H1 (cell line): ENCODE results near the gene FAM120C. TPM values are rescaled to one million over a fixed set of nuclear protein-coding genes. Genes with fewer than 3 reads are reported as not detected.

Experiments used
- CTCF ChIA-PET: fragments of 300-600 bp; sonication (Branson Sonifier 250); formaldehyde crosslinking; loops from one replicate; lab custom pipeline; 2021; ENCODE audit not compliant: partially characterized antibody; lab: Charles Lee
- POLR2A ChIA-PET: fragments of 300-600 bp; sonication (Branson Sonifier 250); formaldehyde crosslinking; loops from one replicate; lab custom pipeline; 2021; ENCODE audit warnings: inconsistent platforms; ENCODE audit not compliant: partially characterized antibody; lab: Charles Lee
- DNase-seq, 2 experiments: peaks; one replicate each; pipeline versions ENCODE4 v3.0.0 to v3.0.0-alpha.2; 2010 to 2022; ENCODE audit warnings: low spot score in 2 of 2, low read depth in 1 of 2, mixed read lengths in 1 of 2
- FAIRE-seq: peaks from 2 replicates; lab custom pipeline; 2011; peaks lifted over from hg19 to GRCh38; lab: Jason Lieb, UNC
- H2AFZ ChIP-seq: 2 replicates; pipeline ENCODE4 v1.8.1; 2012; ENCODE audit warnings: low read length, inconsistent platforms
- H2AK5ac ChIP-seq: 2 replicates; pipeline ENCODE4 v1.6.1; 2013; ENCODE audit warnings: low read depth, low read length
- H2BK120ac ChIP-seq: replicated peaks from 2 replicates; pipeline ENCODE3; 2013; ENCODE audit warnings: low read depth, low read length, inconsistent platforms
- H2BK12ac ChIP-seq: 2 replicates; pipeline ENCODE4 v1.6.1; 2013; ENCODE audit warnings: low read depth, low read length
- H2BK15ac ChIP-seq: 2 replicates; pipeline ENCODE4 v1.6.1; 2013; ENCODE audit warnings: low read length
- H2BK20ac ChIP-seq: 2 replicates; pipeline ENCODE4 v1.6.1; 2013; ENCODE audit warnings: low read length
- H2BK5ac ChIP-seq: 2 replicates; pipeline ENCODE4 v1.6.1; 2013; ENCODE audit warnings: low read depth, low read length
- H3K14ac ChIP-seq: 2 replicates; pipeline ENCODE4 v1.6.1; 2013; ENCODE audit warnings: inconsistent platforms; ENCODE audit not compliant: insufficient read length
- H3K18ac ChIP-seq: 2 replicates; pipeline ENCODE4 v1.6.1; 2013; ENCODE audit warnings: low read length; ENCODE audit errors: extremely low read depth
- H3K23ac ChIP-seq: 2 replicates; pipeline ENCODE4 v1.6.1; 2013; ENCODE audit warnings: inconsistent platforms; ENCODE audit not compliant: insufficient read length
- H3K23me2 ChIP-seq: 2 replicates; pipeline ENCODE4 v1.6.1; 2013; ENCODE audit warnings: low read depth, low read length
- H3K27ac ChIP-seq: 2 replicates; pipeline ENCODE4 v1.6.1; 2011; ENCODE audit warnings: low read depth, low read length, inconsistent platforms
- H3K27me3 ChIP-seq, 4 experiments: replicated peaks in 1 of 4; 1 replicate in 1 of 4; 2 replicates in 3 of 4; pipeline versions ENCODE4 v1.6.1 to v1.8.1; 2011 to 2013; ENCODE audit warnings: low read length in 3 of 4, mild to moderate bottlenecking in 3 of 4, inconsistent platforms in 2 of 4, mixed read lengths in 2 of 4, moderate library complexity in 1 of 4; ENCODE audit not compliant: control insufficient read depth in 3 of 4, insufficient read depth in 3 of 4; ENCODE audit errors: extremely low read depth in 1 of 4
- H3K36me3 ChIP-seq, 4 experiments: 2 replicates each; pipeline versions ENCODE4 v1.6.1 to v1.8.1; 2011 to 2013; ENCODE audit warnings: mild to moderate bottlenecking in 4 of 4, low read length in 3 of 4, moderate library complexity in 2 of 4, control low read depth in 1 of 4, inconsistent platforms in 1 of 4; ENCODE audit not compliant: insufficient read depth in 4 of 4, control insufficient read depth in 2 of 4
- H3K4ac ChIP-seq: replicated peaks from 2 replicates; pipeline ENCODE3; 2013; ENCODE audit warnings: low read length, low read depth, mixed read lengths, inconsistent platforms; ENCODE audit not compliant: insufficient read length
- H3K4me1 ChIP-seq, 4 experiments: replicated peaks in 1 of 4; 1 replicate in 1 of 4; 2 replicates in 3 of 4; pipeline versions ENCODE4 v1.6.1 to v1.8.1; 2011 to 2013; ENCODE audit warnings: low read length in 3 of 4, inconsistent platforms in 2 of 4, mixed read lengths in 1 of 4; ENCODE audit not compliant: insufficient read depth in 4 of 4, control insufficient read depth in 3 of 4
- H3K4me2 ChIP-seq, 2 experiments: 2 replicates each; pipeline versions ENCODE4 v1.6.1 to v1.8.1; 2011 to 2013; ENCODE audit warnings: low read depth in 2 of 2, low read length in 2 of 2, control low read depth in 1 of 2, inconsistent platforms in 1 of 2, mild to moderate bottlenecking in 1 of 2; ENCODE audit not compliant: insufficient read depth in 1 of 2
- H3K4me3 ChIP-seq, 4 experiments: fragments of 200-600, 300-600 bp in 1 of 4; sonication (generic), shearing (Covaris generic), sonication (Bioruptor Twin) in 1 of 4; 2 replicates each; pipeline versions ENCODE4 v1.5.1 to v1.8.1; 2011 to 2016; ENCODE audit warnings: low read length in 4 of 4, low read depth in 3 of 4, control low read depth in 2 of 4, inconsistent platforms in 2 of 4, mild to moderate bottlenecking in 2 of 4, mixed read lengths in 1 of 4, moderate library complexity in 1 of 4; ENCODE audit not compliant: insufficient read depth in 2 of 4; ENCODE audit errors: extremely low read depth in 1 of 4
- H3K56ac ChIP-seq: replicated peaks from 2 replicates; pipeline ENCODE3; 2013; ENCODE audit warnings: low read depth, mild to moderate bottlenecking, mixed read lengths, low read length, inconsistent platforms; ENCODE audit not compliant: insufficient read length
- H3K79me1 ChIP-seq: 2 replicates; pipeline ENCODE4 v1.6.1; 2013; ENCODE audit warnings: low read depth, low read length, control low read depth
- H3K79me2 ChIP-seq, 2 experiments: 2 replicates each; pipeline versions ENCODE4 v1.6.1 to v1.8.1; 2012 to 2013; ENCODE audit warnings: low read length in 2 of 2, mild to moderate bottlenecking in 2 of 2, inconsistent platforms in 1 of 2; ENCODE audit not compliant: insufficient read depth in 2 of 2, control insufficient read depth in 1 of 2
- H3K9ac ChIP-seq, 4 experiments: replicated peaks in 1 of 4; 1 replicate in 1 of 4; 2 replicates in 3 of 4; pipeline versions ENCODE4 v1.6.1 to v1.8.1; 2011 to 2013; ENCODE audit warnings: low read depth in 3 of 4, low read length in 3 of 4, control low read depth in 2 of 4, mild to moderate bottlenecking in 2 of 4, moderate library complexity in 2 of 4, inconsistent platforms in 1 of 4; ENCODE audit errors: extremely low read depth in 1 of 4
- H3K9me3 ChIP-seq, 2 experiments: 2 replicates each; pipeline versions ENCODE4 v1.6.1 to v1.8.1; 2012 to 2013; ENCODE audit warnings: mild to moderate bottlenecking in 2 of 2, moderate library complexity in 2 of 2, control low read depth in 1 of 2, inconsistent platforms in 1 of 2, low read depth in 1 of 2, low read length in 1 of 2, mixed read lengths in 1 of 2; ENCODE audit not compliant: insufficient read depth in 2 of 2
- H4K20me1 ChIP-seq, 2 experiments: replicated peaks in 1 of 2; 2 replicates each; pipeline versions ENCODE3 to v1.8.1; 2011 to 2013; ENCODE audit warnings: inconsistent platforms in 2 of 2, low read length in 2 of 2, mild to moderate bottlenecking in 1 of 2; ENCODE audit not compliant: insufficient read depth in 2 of 2, control insufficient read depth in 1 of 2
- H4K5ac ChIP-seq: 2 replicates; pipeline ENCODE4 v1.6.1; 2013; ENCODE audit warnings: low read length, low read depth, mixed read lengths, inconsistent platforms; ENCODE audit not compliant: insufficient read length
- H4K8ac ChIP-seq: 2 replicates; pipeline ENCODE4 v1.8.0; 2013; ENCODE audit warnings: mild to moderate bottlenecking, moderate library complexity, low read length, inconsistent platforms; ENCODE audit not compliant: insufficient read depth; ENCODE audit errors: extremely low read depth
- H4K91ac ChIP-seq: replicated peaks from 2 replicates; pipeline ENCODE3; 2013; ENCODE audit warnings: low read length, mixed read lengths, inconsistent platforms; ENCODE audit not compliant: insufficient read length
- FOSL1 ChIP-seq: IDR thresholded peaks from 2 replicates; pipeline ENCODE4 v1.6.1; 2011; ENCODE audit warnings: mild to moderate bottlenecking, low read depth, low read length, moderate library complexity; ENCODE audit not compliant: insufficient read depth
- HDAC6 ChIP-seq: IDR thresholded peaks from one replicate; pipeline ENCODE4 v1.7.1; 2012; ENCODE audit warnings: low read depth, mild to moderate bottlenecking, inconsistent platforms, low read length, moderate library complexity
- NRF1 ChIP-seq: IDR thresholded peaks from 2 replicates; pipeline ENCODE4 v1.6.1; 2011; ENCODE audit warnings: mild to moderate bottlenecking, low read depth, low read length, improper control_type of control experiment
- POLR2A ChIP-seq, 2 experiments: IDR thresholded peaks; 1 replicate in 1 of 2; 2 replicates in 1 of 2; pipeline ENCODE4 v1.6.1; 2011; ENCODE audit warnings: low read depth in 2 of 2, low read length in 2 of 2, mild to moderate bottlenecking in 2 of 2; ENCODE audit errors: control extremely low read depth in 1 of 2
- POLR2AphosphoS5 ChIP-seq: IDR thresholded peaks from 2 replicates; pipeline ENCODE4 v1.6.1; 2011; ENCODE audit warnings: low read depth, low read length
- RBBP5 ChIP-seq: IDR thresholded peaks from 2 replicates; pipeline ENCODE4 v1.7.1; 2012; ENCODE audit warnings: low read depth, mild to moderate bottlenecking, inconsistent platforms, low read length, moderate library complexity, borderline replicate concordance
- SP2 ChIP-seq: IDR thresholded peaks from 2 replicates; pipeline ENCODE4 v1.6.1; 2012; ENCODE audit warnings: mild to moderate bottlenecking, low read length, inconsistent platforms
- TAF1 ChIP-seq: IDR thresholded peaks from 2 replicates; pipeline ENCODE4 v1.6.1; 2011; ENCODE audit warnings: mild to moderate bottlenecking, low read depth, low read length
- TBP ChIP-seq: IDR thresholded peaks from 2 replicates; pipeline ENCODE4 v1.6.1; 2011; ENCODE audit warnings: low read depth, low read length, improper control_type of control experiment
- YY1 ChIP-seq: IDR thresholded peaks from 2 replicates; pipeline ENCODE4 v1.6.1; 2011; ENCODE audit warnings: low read depth, mild to moderate bottlenecking, low read length
- WGBS, 2 experiments: shearing (Covaris generic) in 1 of 2; methylation state at CpG; one replicate each; pipeline versions ENCODE4 v1.1.6 to v1.1.7; 2013 to 2015; ENCODE audit warnings: low lambda C conversion rate in 2 of 2, mixed read lengths in 2 of 2, inconsistent platforms in 1 of 2, low coverage in 1 of 2, missing lambda C conversion rate in 1 of 2; ENCODE audit not compliant: insufficient replicate concordance in 2 of 2, insufficient coverage in 1 of 2, insufficient read length in 1 of 2; ENCODE audit errors: extremely low coverage in 1 of 2, missing lambda C conversion rate in 1 of 2; 5-methylcytosine and 5-hydroxymethylcytosine counted together
- long read RNA-seq, 2 experiments: library from RNA in 1 of 2; library from capped mRNA in 1 of 2; stranded (forward); transcript quantifications; one replicate each; pipeline ENCODE4 v2.0.0, GENCODE V29; 2021; ENCODE audit warnings: inconsistent platforms in 1 of 2
- polyA minus RNA-seq, 3 experiments: library from RNA; depleted of rRNA, polyadenylated mRNA; stranded (reverse); fragments of >200 nt; gene quantifications; 1 replicate in 2 of 3; 2 replicates in 1 of 3; pipeline ENCODE4 v1.2.3, GENCODE V29; 2011
- polyA plus RNA-seq, 7 experiments: library from polyadenylated mRNA; depleted of rRNA in 3 of 7; stranded (reverse) in 5 of 7; unstranded in 2 of 7; fragments of >200 nt in 5 of 7; fragments of 200-250 nt in 2 of 7; gene quantifications; 1 replicate in 5 of 7; 2 replicates in 1 of 7; 4 replicates in 1 of 7; pipeline versions ENCODE4 v1.2.1 to v1.2.3, GENCODE V29; 2011 to 2013; ENCODE audit warnings: missing spikeins in 2 of 7, mixed read lengths in 2 of 7
- total RNA-seq: library from RNA; stranded (reverse); fragmentation: NEBNext Ultra II Directional; extraction: Animal tissue kit (Norgen Biotek cat#: 25700); gene quantifications from 2 replicates; pipeline ENCODE4 v1.2.1, GENCODE V29; 2021

Gene FAM120C
- total RNA-seq (8.1 and 8.6 TPM in 2 replicates), polyA plus RNA-seq (2011; rRNA removed) (4.4 and 6.9 TPM in 2 replicates), polyA minus RNA-seq (2011; rRNA and poly(A)+ RNA removed) (8.0 and 10.3 TPM in 2 replicates)
- polyA plus RNA-seq (2011; cell fraction: cytosol; rRNA removed): 5.8 TPM
- 9.9 TPM for polyA plus RNA-seq (2011; cell fraction: nucleus; rRNA removed)
- polyA plus RNA-seq (2012, experiment 1 of 2): 3.7 to 4.7 TPM (median 4.5 TPM) in 4 replicates
- 1.8 TPM for polyA plus RNA-seq (2012, experiment 2 of 2)
- 5.5 TPM for polyA plus RNA-seq (2013, experiment 1 of 2)
- 5.4 TPM for polyA plus RNA-seq (2013, experiment 2 of 2)
- 7.1 TPM for polyA minus RNA-seq (2011; cell fraction: cytosol; rRNA and poly(A)+ RNA removed)
- polyA minus RNA-seq (2011; cell fraction: nucleus; rRNA and poly(A)+ RNA removed): 23.4 TPM
- long read RNA-seq, experiment 1, partial matches to known transcripts: 0 of 3 reads
- long read RNA-seq, experiment 1, other reads (novel, unspliced or antisense): 0 of 3 reads
- long read RNA-seq, experiment 2, partial matches to known transcripts: 0 of 1 reads
- long read RNA-seq, experiment 2, other reads (novel, unspliced or antisense): 1 of 1 reads

GRCh38 chrX:54182864-54183613 is at the start of gene FAM120C:
TSS of gene FAM120C (minus strand) at chrX:54183254. CDS start at chrX:54183198, 56 bp downstream.
- no peaks in the 10 kb centered on the region for H3K27me3 ChIP-seq
- H2BK120ac ChIP-seq: no peak within 1 kb of the TSS
- H2AFZ ChIP-seq: peak within 1 kb of the TSS; percentile 99
- H3K4me1 ChIP-seq: peaks cover 0 to 4% (median under 1%) of the 10 kb centered on the region in 4 experiments; a peak in 2 of 7 replicates
- no peak within 1 kb of the TSS for H3K14ac ChIP-seq
- no peaks in the 10 kb centered on the region for H3K36me3 ChIP-seq
- H3K4me2 ChIP-seq: peak within 1 kb of the TSS; percentile 70 to 77
- no peak within 1 kb of the TSS for H2BK15ac ChIP-seq
- 0 out of 2 replicates have a peak, but pooled peaks cover 4% of the 10 kb centered on the region for H3K23me2 ChIP-seq
- peak within 1 kb of the TSS; percentile 74 for H4K91ac ChIP-seq
- FAIRE-seq (no peak), DNase-seq (peak in 1 of 2 experiments; percentile 60)
- WGBS, 2 experiments: no CpG with 5 or more reads among the region's 70 CpGs
- peak within 1 kb of the TSS; percentile 92; the same call in 1 of the 2 replicates for H3K27ac ChIP-seq
- H3K79me1 ChIP-seq: no peaks in the 10 kb centered on the region
- no peak within 1 kb of the TSS for H2BK12ac ChIP-seq
- H3K4ac ChIP-seq: no peak within 1 kb of the TSS
- peak within 1 kb of the TSS; percentile 73 to 91 (median 86) for H3K9ac ChIP-seq
- peaks cover 11 to 45% of the 10 kb centered on the region in 2 experiments for H3K79me2 ChIP-seq
- H3K9me3 ChIP-seq: no peaks in the 10 kb centered on the region; a peak in 1 of 4 replicates
- H3K18ac ChIP-seq: peak within 1 kb of the TSS; percentile 83
- H3K4me3 ChIP-seq: peak within 1 kb of the TSS; percentile 54 to 86 (median 62)
- peaks cover 2 to 4% of the 10 kb centered on the region in 2 experiments for H4K20me1 ChIP-seq
- H2AK5ac ChIP-seq: no peak within 1 kb of the TSS
- ChIA-PET CTCF (no interaction called here), POLR2A (interaction anchor here (1.2 to 2.7 kb wide), 5 partner anchors 9 to 175 kb away, joined by 3 to 18 read pairs (median 4); partner anchors contain the start of genes PHF8 and WNK3)
- peak within 1 kb of the TSS; percentile 52; the same call in 1 of the 2 replicates for H2BK5ac ChIP-seq
- H4K8ac ChIP-seq: peak within 1 kb of the TSS; percentile 71; the same call in 1 of the 2 replicates
- no peak within 1 kb of the TSS for H3K23ac ChIP-seq
- peak within 1 kb of the TSS; percentile 69 for H3K56ac ChIP-seq
- H4K5ac ChIP-seq: peak within 1 kb of the TSS; percentile 60
- H2BK20ac ChIP-seq: no peak within 1 kb of the TSS
- TF ChIP-seq POLR2AphosphoS5 (peak; percentile 37; the same call in 1 of the 2 replicates), TAF1 (0 out of 2 replicates have a peak, but pooled peaks have one; percentile 36), RBBP5 (peak; percentile 79; the same call in 1 of the 2 replicates), YY1 (peak; percentile 66), TBP (peak; percentile 26; the same call in 1 of the 2 replicates), POLR2A (IDR thresholded peaks at IDR 0.05; ENCODE audit: control extremely low read depth in 1 of 2, low read depth in 2 of 2, low read length in 2 of 2) (peak; percentile 49 to 57), FOSL1 (no peak), NRF1 (0 out of 2 replicates have a peak, but pooled peaks have one; percentile 17), HDAC6 (no peak), SP2 (no peak)
